ENCODE results near the gene NAGS. TPM values are rescaled to one million over a fixed set of nuclear protein-coding genes. Genes with fewer than 3 reads are reported as not detected.
"Not testable (repeated sequence)": the region's sequence is repeated elsewhere in the genome, so short reads cannot be mapped to it uniquely, and the experiment has no call there.

Gene NAGS, protein sequence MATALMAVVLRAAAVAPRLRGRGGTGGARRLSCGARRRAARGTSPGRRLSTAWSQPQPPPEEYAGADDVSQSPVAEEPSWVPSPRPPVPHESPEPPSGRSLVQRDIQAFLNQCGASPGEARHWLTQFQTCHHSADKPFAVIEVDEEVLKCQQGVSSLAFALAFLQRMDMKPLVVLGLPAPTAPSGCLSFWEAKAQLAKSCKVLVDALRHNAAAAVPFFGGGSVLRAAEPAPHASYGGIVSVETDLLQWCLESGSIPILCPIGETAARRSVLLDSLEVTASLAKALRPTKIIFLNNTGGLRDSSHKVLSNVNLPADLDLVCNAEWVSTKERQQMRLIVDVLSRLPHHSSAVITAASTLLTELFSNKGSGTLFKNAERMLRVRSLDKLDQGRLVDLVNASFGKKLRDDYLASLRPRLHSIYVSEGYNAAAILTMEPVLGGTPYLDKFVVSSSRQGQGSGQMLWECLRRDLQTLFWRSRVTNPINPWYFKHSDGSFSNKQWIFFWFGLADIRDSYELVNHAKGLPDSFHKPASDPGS
- total RNA-seq: 0.40 to 0.51 TPM (median 0.41 TPM) in 3 replicates
- long read RNA-seq: 0 reads

DNA sequence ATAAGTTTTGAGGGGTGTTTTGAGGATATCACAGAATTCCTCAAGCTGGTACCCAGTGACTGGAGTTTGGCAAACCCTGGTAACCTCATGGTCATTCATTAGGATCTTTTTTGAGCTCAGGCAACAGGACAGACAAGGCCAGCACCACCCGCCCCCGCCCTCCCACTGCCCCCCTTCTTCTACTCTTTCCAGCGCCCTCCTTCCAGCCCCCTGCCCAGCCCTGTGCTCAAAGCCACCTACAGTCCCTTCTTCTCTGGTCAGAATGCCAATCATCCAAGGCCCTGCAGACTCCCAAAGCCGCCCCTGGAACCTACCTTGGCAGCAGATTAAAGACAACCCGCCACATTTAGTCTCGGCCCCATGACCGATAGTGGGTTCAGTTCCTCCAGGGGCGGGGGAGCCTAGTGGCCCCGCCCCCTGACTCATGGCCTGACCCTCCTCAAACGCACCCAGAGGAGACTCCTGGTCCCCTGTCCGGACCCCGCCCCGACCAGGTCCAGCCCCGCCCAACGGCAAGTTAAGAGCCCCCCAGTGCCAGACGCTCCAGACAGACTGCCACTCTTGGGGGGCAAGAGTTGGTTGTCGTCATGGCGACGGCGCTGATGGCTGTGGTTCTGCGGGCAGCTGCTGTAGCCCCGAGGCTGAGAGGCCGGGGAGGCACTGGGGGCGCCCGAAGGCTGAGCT lies at the start of gene NAGS:
TSS of gene NAGS (plus strand) at position 546 of the 684 bp plus-strand sequence. CDS start at position 588, 42 bp downstream.
- no peaks in the 10 kb centered on the region for H3K9me3 Mint-ChIP-seq (ENCODE audit: low read depth)
- DNase-seq (ENCODE audit: low spot score): no peak
- H3K27me3 Mint-ChIP-seq (ENCODE audit: low read depth): peaks cover 6% of the 10 kb centered on the region
- H3K4me1 Mint-ChIP-seq (ENCODE audit: low read depth): peaks cover 21% of the 10 kb centered on the region
- TF ChIP-seq, protein P1, sequence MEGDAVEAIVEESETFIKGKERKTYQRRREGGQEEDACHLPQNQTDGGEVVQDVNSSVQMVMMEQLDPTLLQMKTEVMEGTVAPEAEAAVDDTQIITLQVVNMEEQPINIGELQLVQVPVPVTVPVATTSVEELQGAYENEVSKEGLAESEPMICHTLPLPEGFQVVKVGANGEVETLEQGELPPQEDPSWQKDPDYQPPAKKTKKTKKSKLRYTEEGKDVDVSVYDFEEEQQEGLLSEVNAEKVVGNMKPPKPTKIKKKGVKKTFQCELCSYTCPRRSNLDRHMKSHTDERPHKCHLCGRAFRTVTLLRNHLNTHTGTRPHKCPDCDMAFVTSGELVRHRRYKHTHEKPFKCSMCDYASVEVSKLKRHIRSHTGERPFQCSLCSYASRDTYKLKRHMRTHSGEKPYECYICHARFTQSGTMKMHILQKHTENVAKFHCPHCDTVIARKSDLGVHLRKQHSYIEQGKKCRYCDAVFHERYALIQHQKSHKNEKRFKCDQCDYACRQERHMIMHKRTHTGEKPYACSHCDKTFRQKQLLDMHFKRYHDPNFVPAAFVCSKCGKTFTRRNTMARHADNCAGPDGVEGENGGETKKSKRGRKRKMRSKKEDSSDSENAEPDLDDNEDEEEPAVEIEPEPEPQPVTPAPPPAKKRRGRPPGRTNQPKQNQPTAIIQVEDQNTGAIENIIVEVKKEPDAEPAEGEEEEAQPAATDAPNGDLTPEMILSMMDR (IDR thresholded peaks at IDR 0.05): no peak
- H3K36me3 Mint-ChIP-seq (ENCODE audit: low read depth): no peaks in the 10 kb centered on the region
- no peak within 1 kb of the TSS for H3K27ac Mint-ChIP-seq (ENCODE audit: unreplicated experiment)
- H3K4me3 Mint-ChIP-seq (ENCODE audit: unreplicated experiment): peak within 1 kb of the TSS; percentile 40

DNA sequence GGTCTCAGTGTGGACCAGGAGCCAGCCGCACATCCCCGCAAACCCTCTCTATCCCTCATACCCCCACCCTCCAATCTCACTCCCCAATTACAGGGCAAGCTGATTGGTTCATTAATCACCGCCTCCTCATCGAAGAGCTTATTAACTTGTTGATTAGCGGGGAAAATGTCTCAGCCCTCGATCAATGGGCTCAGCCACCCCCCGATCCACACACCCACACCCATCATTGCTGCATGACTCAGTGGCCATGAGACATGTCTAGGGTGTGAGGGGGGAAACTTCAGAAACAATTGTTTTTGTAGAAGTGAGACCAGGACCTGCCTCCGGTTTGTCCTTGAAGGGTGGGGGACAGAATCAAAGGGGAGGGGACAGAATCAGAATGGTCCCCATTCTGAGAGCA lies 48.2 kb upstream of the NAGS start:
- peaks cover 32% of the 10 kb centered on the region for H3K27me3 Mint-ChIP-seq (ENCODE audit: low read depth)
- H3K4me1 Mint-ChIP-seq (ENCODE audit: low read depth): peaks cover 8% of the 10 kb centered on the region
- H3K36me3 Mint-ChIP-seq (ENCODE audit: low read depth): peaks cover 1% of the 10 kb centered on the region
- H3K9me3 Mint-ChIP-seq (ENCODE audit: low read depth): no peaks in the 10 kb centered on the region
- no peak overlapping the region for H3K4me3 Mint-ChIP-seq (ENCODE audit: unreplicated experiment)
- no peak overlapping the region for H3K27ac Mint-ChIP-seq (ENCODE audit: unreplicated experiment)
- DNase-seq (ENCODE audit: low spot score): no peak
- TF ChIP-seq, protein P1 (IDR thresholded peaks at IDR 0.05): no peak

DNA sequence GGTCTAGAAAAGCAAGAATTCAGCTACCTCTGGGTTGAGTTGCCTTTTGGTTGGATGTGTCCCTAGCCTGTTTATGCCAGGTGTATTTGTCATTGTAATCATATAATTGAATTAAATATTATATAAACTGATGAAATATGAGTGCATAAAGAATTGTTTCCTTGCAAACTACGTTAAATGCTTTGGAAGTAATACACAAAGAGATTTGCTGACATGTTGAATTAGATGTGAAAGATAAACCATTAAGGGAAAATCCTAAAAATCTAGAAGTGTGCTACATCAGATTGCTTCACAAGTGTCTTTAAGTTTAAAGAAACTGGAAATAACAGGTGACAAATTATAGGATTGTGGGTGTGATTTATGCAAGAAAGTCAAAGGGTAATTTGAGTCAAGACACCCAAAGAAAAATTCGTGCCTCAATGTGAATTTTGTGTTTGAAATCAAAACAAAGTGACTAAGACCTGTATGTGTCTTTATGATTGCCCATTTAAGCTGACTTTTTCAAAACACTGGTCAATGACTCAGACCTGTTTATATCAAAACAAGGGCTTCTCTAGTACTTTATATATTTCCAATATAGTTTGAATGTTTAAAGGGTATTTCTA lies 45.6 kb upstream of the NAGS start:
- TF ChIP-seq, protein P1 (IDR thresholded peaks at IDR 0.05): no peak
- Mint-ChIP-seq H3K4me1 (ENCODE audit: low read depth) (no peaks in the 10 kb centered on the region), H3K27me3 (ENCODE audit: low read depth) (peaks cover 34% of the 10 kb centered on the region), H3K4me3 (ENCODE audit: unreplicated experiment) (no peak overlapping the region), H3K9me3 (ENCODE audit: low read depth) (no peaks in the 10 kb centered on the region), H3K36me3 (ENCODE audit: low read depth) (no peaks in the 10 kb centered on the region), H3K27ac (ENCODE audit: unreplicated experiment) (no peak overlapping the region)
- no peak for DNase-seq (ENCODE audit: low spot score)

DNA sequence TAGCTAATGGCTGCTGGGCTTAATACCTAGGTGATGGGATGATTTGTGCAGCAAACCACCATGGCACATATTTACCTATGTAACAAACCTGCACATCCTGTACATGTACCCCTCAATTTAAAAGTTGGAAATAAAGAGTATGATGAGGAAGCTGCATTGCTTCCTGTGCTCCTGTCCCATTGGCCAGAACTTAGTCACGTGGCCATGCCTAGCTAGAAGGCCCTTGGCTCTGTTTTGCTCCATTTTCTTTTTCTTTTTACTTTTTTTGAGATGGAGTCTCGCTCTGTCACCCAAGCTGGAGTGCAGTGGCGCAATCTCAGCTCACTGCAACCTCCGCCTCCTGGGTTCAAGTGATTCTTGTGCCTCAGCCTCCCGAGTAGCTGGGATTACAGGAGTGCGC lies 43.1 kb upstream of the NAGS start:
- H3K27me3 Mint-ChIP-seq (ENCODE audit: low read depth): peaks cover 23% of the 10 kb centered on the region
- H3K9me3 Mint-ChIP-seq (ENCODE audit: low read depth); H3K27ac Mint-ChIP-seq (ENCODE audit: unreplicated experiment); H3K4me3 Mint-ChIP-seq (ENCODE audit: unreplicated experiment); H3K4me1 Mint-ChIP-seq (ENCODE audit: low read depth); DNase-seq (ENCODE audit: low spot score); H3K36me3 Mint-ChIP-seq (ENCODE audit: low read depth): not testable (repeated sequence)

DNA sequence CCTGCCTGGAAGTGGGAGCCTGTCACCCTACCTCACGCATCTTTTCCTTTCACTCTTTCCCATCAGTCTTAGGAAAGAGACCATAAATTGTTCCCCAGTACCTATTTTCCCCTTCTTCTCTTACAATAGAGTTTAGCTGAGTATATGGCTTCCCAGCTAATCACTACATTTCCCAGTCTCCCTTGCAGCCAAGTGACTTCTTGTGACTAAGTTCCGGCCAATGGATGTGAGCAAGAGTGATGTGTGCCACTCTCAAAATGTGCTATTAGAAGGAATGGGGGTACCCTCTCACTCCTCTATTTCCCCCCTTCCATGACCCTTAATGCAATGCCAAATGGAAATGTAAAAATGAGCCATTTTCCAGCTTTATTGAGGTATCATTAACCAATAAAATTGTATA lies 42.5 kb upstream of the NAGS start:
- DNase-seq (ENCODE audit: low spot score): no peak
- H3K9me3 Mint-ChIP-seq (ENCODE audit: low read depth): no peaks in the 10 kb centered on the region
- no peak overlapping the region for H3K4me3 Mint-ChIP-seq (ENCODE audit: unreplicated experiment)

More for the DNA sequence above, 42.5 kb upstream of the NAGS start:
- TF ChIP-seq, protein P1 (IDR thresholded peaks at IDR 0.05): no peak
- peaks cover 26% of the 10 kb centered on the region for H3K27me3 Mint-ChIP-seq (ENCODE audit: low read depth)
- H3K4me1 Mint-ChIP-seq (ENCODE audit: low read depth): no peaks in the 10 kb centered on the region
- no peak overlapping the region for H3K27ac Mint-ChIP-seq (ENCODE audit: unreplicated experiment)
- H3K36me3 Mint-ChIP-seq (ENCODE audit: low read depth): peaks cover 2% of the 10 kb centered on the region

All from chondrocyte (in vitro differentiated cells).